Heart left ventricle (tissue), 16 donors: Measurements from ENCODE around the gene MAGI1. TPM values are rescaled to one million over a fixed set of nuclear protein-coding genes. Genes with fewer than 3 reads are reported as not detected.
A peak's percentile ranks its signal among the peaks of the same experiment; 100 is the strongest.

ENCODE experiments used
- ATAC-seq, 4 donors: fragments of 200-7000 bp; cut with Tn5 transposase; one replicate each; pipeline ENCODE4 v1.9.1; 2020 to 2022; ENCODE audit warnings: moderate library complexity in 4 of 4, mild to moderate bottlenecking in 3 of 4, moderate number of reproducible peaks in 1 of 4
- DNase-seq, 5 donors: peaks; one replicate each; pipeline ENCODE4 v3.0.0-alpha.2; 2020
- H3K27ac ChIP-seq, 12 donors: fragments of 200-600 bp; sonication (generic) in 4 of 12; one replicate each; pipeline versions ENCODE4 v1.5.0 to v1.8.0; 2016 to 2022; ENCODE audit warnings: mild to moderate bottlenecking in 2 of 12
- H3K27me3 ChIP-seq, 9 donors: fragments of 200-600 bp; sonication (generic) in 2 of 9; one replicate each; pipeline versions ENCODE4 v1.5.1 to v1.8.0; 2016 to 2022; ENCODE audit warnings: mild to moderate bottlenecking in 3 of 9
- H3K36me3 ChIP-seq, 9 donors: fragments of 200-600 bp; sonication (generic) in 2 of 9; one replicate each; pipeline versions ENCODE4 v1.5.0 to v1.8.0; 2018 to 2022; ENCODE audit warnings: mild to moderate bottlenecking in 2 of 9
- H3K4me1 ChIP-seq, 12 donors: fragments of 200-600 bp; sonication (generic) in 4 of 12; one replicate each; pipeline versions ENCODE4 v1.5.0 to v1.8.0; 2016 to 2022; ENCODE audit warnings: mild to moderate bottlenecking in 3 of 12
- H3K4me3 ChIP-seq, 12 donors: fragments of 200-600 bp; sonication (generic) in 4 of 12; one replicate each; pipeline versions ENCODE4 v1.5.0 to v1.8.0; 2017 to 2022; ENCODE audit warnings: mild to moderate bottlenecking in 9 of 12, moderate library complexity in 4 of 12
- H3K9me3 ChIP-seq, 12 donors: fragments of 200-600 bp; sonication (generic) in 4 of 12; one replicate each; pipeline versions ENCODE4 v1.5.0 to v1.8.0; 2016 to 2022; ENCODE audit warnings: mild to moderate bottlenecking in 1 of 12
- CTCF ChIP-seq, 12 donors: fragments of 200-600 bp; sonication (generic) in 4 of 12; IDR thresholded peaks; one replicate each; pipeline versions ENCODE4 v1.5.0 to v1.8.0; 2018 to 2022; ENCODE audit warnings: antibody characterized with exemption in 12 of 12, mild to moderate bottlenecking in 5 of 12
- POLR2A ChIP-seq, 2 donors: fragments of 450-650 bp; IDR thresholded peaks; one replicate each; pipeline ENCODE4 v1.6.1; 2017; ENCODE audit warnings: antibody characterized with exemption in 2 of 2, mild to moderate bottlenecking in 2 of 2, moderate library complexity in 2 of 2
- WGBS, 4 donors: extraction: QIAGEN DNeasy Blood & Tissue Kit in 2 of 4; methylation state at CpG; one replicate each; pipeline versions ENCODE4 v1.1.5 to v1.1.7; 2013 to 2018; 5-methylcytosine and 5-hydroxymethylcytosine counted together
- intact Hi-C, 10 donors: fragments of 100-400 bp; cut with DNase I; formaldehyde crosslinking; loops; one replicate each; pipeline versions ENCODE4 v1.11.1 to v1.14.2; 2022
- polyA plus RNA-seq, 2 donors: library from polyadenylated mRNA; stranded (reverse); fragments of 200-250 nt; gene quantifications; one replicate each; pipeline ENCODE4 v1.2.3, GENCODE V29; 2013
- total RNA-seq, 9 donors: library from RNA; depleted of rRNA in 2 of 9; stranded (reverse); fragments of >200 nt in 2 of 9; fragmentation: NEBNext Ultra II Directional in 3 of 9; extraction: Animal tissue kit (Norgen Biotek cat#: 25700) in 3 of 9; gene quantifications; one replicate each; pipeline versions ENCODE4 v1.1.0 to v1.2.4, GENCODE V29; 2016 to 2023
- donor health status: ischemic (EF 13 %, LVEDD 7.1; RV severe dilation, severe dysfunction).
- donor health status: healthy with polysubstance abuse.
- donor health status: DM: no; HTN: yes; CAD: no.
- donor health status: DM: no; HTN: no; CAD: no.
- donor health status: ischemic (EF 25% LVEDD 6.9; RV normal size, moderate dysfunction).
- donor health status: ischemic (EF 25% LVEDD 5.7; RV mildly dilated, moderate dysfunction).
- donor health status: healthy.
- donor health status: DM: yes; HTN: yes; CAD: no.
- donor health status: ischemic (EF 35%, LVEDD 5.7; RV mildly dilated, moderate dysfunction).
- donor health status: nonischemic (EF 11% LVEDD 7.7; RV severe dilation, severe dysfunction).
- donor health status: DM: yes; HTN: yes; CAD: no.
- donor health status: PGD.
- donor health status: ischemic (EF 29% LVEDD 5.4; RV normal size, mild dysfunction).
- donor health status: nonischemic (EF 23%, LVEDD 6.1; RV moderate dilation, normal function).

The MAGI1 gene
- total and polyA plus RNA-seq, 11 donors, result 18.5 to 52.1 (median 31.4) TPM

- no peak for ATAC-seq
- no peak for DNase-seq
- intact Hi-C loops, result no loop called here
- Histone ChIP-seq H3K36me3 (no peaks in the 10 kb centered on the region), H3K27ac (peak overlapping the region in 1 of 12 donors; percentile 11), H3K4me3 (no peak overlapping the region), H3K4me1 (peaks cover 0 to 38% (median 14%) of the 10 kb centered on the region in 12 donors), H3K9me3 (peaks cover 0 to 18% (median 6%) of the 10 kb centered on the region in 12 donors), H3K27me3 (no peaks in the 10 kb centered on the region)
- 59 to 65% (median 62%) methylated on average over 2 of the region's 2 CpGs for WGBS, 4 donors
- no peak for TF ChIP-seq POLR2A (IDR thresholded peaks at IDR 0.05)
- TF ChIP-seq CTCF (IDR thresholded peaks at IDR 0.05), result no peak
Observed at GRCh38 chr3:65641777-65642176, 396.9 kb downstream of the MAGI1 start.

- DNase-seq, result no peak
- TF ChIP-seq CTCF (IDR thresholded peaks at IDR 0.05), result no peak
- no peak for TF ChIP-seq POLR2A (IDR thresholded peaks at IDR 0.05)
- H3K27me3 ChIP-seq, result no peaks in the 10 kb centered on the region
- intact Hi-C loops, result no loop called here
- H3K27ac ChIP-seq, result no peak overlapping the region
- peaks cover 0 to 41% (median 17%) of the 10 kb centered on the region in 12 donors for H3K4me1 ChIP-seq
- 71 to 81% (median 78%) methylated on average over 4 of the region's 4 CpGs for WGBS, 4 donors
- peaks cover 0 to 11% (median under 1%) of the 10 kb centered on the region in 12 donors for H3K9me3 ChIP-seq
- no peak overlapping the region for H3K4me3 ChIP-seq
- H3K36me3 ChIP-seq, result no peaks in the 10 kb centered on the region
- no peak for ATAC-seq
Observed at GRCh38 chr3:65641045-65641444, 397.7 kb downstream of the MAGI1 start.

- H3K36me3 ChIP-seq, result no peaks in the 10 kb centered on the region
- DNase-seq, result no peak
- H3K9me3 ChIP-seq, result no peaks in the 10 kb centered on the region
- TF ChIP-seq CTCF (IDR thresholded peaks at IDR 0.05) (no peak), POLR2A (IDR thresholded peaks at IDR 0.05) (no peak)
- no peak for ATAC-seq
- no peak overlapping the region for H3K27ac ChIP-seq
- no peaks in the 10 kb centered on the region for H3K27me3 ChIP-seq
- WGBS, 4 donors, result 94 to 97% (median 96%) methylated on average over 6 of the region's 6 CpGs
- peaks cover 0 to 46% (median 17%) of the 10 kb centered on the region in 12 donors for H3K4me1 ChIP-seq
- intact Hi-C loops, result no loop called here
- H3K4me3 ChIP-seq, result no peak overlapping the region
Observed at GRCh38 chr3:65639444-65639843, 399.3 kb downstream of the MAGI1 start.

GRCh38 chr3:65638301-65638700 lies 400.4 kb downstream of the MAGI1 start:
- Histone ChIP-seq H3K9me3 (no peaks in the 10 kb centered on the region), H3K27ac (no peak overlapping the region), H3K27me3 (no peaks in the 10 kb centered on the region), H3K4me3 (no peak overlapping the region), H3K4me1 (peaks cover 0 to 39% (median 15%) of the 10 kb centered on the region in 12 donors), H3K36me3 (no peaks in the 10 kb centered on the region)
- TF ChIP-seq POLR2A (IDR thresholded peaks at IDR 0.05) (no peak), CTCF (IDR thresholded peaks at IDR 0.05) (no peak)
- ATAC-seq (no peak), DNase-seq (no peak)
- WGBS, 4 donors, result 89 to 92% (median 90%) methylated on average over 6 of the region's 6 CpGs
- intact Hi-C loops, result no loop called here
